ENCODE measurements around the gene GOLGA6B.
"Not testable (repeated sequence)": the region's sequence is repeated elsewhere in the genome, so short reads cannot be mapped to it uniquely, and the experiment has no call there.

The GOLGA6B gene, protein sequence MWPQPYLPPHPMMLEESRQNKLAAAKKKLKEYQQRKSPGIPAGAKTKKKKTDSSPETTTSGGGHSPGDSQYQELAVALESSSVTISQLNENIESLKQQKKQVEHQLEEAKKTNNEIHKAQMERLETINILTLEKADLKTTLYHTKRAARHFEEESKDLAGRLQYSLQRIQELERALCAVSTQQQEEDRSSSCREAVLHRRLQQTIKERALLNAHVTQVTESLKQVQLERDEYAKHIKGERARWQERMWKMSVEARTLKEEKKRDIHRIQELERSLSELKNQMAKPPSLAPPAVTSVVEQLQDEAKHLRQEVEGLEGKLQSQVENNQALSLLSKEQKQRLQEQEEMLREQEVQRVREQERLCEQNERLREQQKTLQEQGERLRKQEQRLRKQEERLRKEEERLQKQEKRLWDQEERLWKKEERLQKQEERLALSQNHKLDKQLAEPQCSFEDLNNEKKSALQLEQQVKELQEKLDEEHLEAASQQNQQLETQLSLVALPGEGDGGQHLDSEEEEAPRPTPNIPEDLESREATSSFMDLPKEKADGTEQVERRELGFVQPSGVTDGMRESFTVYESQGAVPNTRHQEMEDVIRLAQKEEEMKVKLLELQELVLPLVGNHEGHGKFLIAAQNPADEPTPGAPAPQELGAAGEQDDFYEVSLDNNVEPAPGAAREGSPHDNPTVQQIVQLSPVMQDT

DNA sequence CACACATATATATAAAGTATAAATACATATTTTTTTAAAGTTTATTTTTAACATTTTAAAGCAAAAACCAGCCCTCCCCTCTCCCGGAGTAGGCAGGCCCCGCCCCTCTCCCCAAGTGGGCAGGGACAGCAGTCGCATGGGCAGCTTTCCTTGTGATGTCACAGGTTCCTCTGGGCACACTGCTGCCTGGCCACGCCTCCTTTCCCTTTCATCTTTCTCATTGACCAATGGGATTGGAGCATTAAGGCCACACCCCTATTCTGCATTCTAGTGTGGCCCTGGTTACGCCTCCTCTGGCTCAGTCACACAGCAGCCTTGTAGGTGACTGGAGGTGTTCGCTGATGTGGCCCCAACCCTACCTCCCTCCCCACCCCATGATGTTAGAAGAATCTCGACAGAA is at the start of gene GOLGA6B:
GOLGA6B (plus strand) TSS at position 301 of the 400 bp plus-strand sequence; CDS start at position 342, 41 bp downstream.
- not testable (repeated sequence) for DNase-seq (ENCODE audit: low read depth in 3 of 3, low spot score in 1 of 3)

DNA sequence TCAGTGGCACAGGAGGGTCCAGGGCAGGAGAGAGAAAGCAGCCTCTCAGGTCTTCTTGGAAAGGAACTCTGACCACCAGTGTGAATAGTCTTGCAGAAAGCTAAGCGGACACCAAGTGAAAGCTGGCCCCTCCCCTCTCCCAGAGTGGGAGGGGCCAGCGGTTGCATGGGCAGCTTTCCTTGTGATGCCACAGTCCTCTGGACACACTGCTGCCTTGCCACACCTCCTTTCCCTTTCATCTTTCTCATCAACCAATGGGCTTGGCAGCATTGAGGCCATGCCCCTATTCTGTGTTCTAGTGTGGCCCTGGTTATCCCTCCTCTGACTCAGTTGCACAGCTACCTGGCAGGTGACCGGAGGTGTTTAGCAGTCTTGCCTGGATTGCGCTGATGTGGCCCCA is 49.7 kb upstream of the GOLGA6B start:
- DNase-seq (ENCODE audit: low read depth in 3 of 3, low spot score in 1 of 3), result no peak

DNA sequence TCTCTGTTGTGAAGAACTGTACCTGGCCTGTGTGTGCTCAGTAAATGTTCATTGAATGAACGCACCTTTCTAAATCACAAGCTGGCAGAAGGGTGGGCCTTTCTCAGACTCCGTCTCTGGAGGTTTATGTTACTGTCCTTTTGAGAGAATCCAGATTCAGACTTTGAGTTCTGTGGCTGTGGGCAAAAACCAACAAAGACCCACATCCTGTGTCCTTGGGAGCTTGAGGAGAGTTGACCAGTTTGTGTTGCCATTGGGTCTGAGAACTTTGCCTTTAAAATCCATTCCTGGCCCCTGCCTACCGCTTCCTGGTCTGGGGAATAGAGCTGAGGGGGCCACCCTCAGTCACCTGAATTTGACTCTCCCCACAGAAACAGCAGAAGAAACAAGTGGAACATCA is 46.4 kb upstream of the GOLGA6B start:
- DNase-seq (ENCODE audit: low read depth in 3 of 3, low spot score in 1 of 3), result not testable (repeated sequence)

DNA sequence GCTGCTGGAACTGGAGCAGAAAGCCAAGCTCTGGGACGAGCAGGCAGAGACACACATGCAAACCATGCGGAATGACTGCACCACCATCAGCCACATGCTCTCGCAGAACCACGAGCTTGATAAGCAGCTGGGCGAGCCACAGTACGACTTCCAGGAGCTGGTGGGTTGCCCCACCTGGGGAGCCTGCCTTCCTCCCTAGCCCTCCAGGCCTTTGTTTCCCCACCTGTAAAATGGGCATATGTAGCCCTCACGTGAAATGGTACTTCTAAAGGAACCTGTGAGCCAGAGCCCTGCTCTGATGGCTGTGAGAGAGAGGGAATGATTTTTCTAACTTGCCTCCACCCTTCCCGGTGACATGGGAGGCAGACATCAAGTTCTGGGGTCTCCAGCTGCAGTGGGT is 44.6 kb upstream of the GOLGA6B start:
- no peak for DNase-seq (ENCODE audit: low read depth in 3 of 3, low spot score in 1 of 3)

DNA sequence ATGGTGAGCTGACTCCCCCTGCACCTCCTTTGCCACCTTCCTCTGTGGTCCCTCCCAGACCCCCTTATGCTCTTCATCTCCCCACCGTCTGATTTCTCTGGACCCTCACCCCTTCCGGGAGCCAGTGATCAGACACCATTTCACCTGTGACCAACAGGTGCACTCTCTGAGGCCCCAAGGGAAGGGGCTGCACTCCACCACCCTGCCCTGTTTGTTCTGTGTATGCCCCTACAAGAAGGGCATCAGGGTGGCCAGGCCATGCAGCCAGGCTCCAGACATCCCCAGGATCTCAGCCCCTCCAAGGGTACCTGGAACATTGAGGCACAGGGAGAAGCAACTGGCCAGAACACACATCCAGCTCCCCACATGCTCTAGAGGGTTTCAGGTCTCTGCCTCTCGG is 42.2 kb upstream of the GOLGA6B start:
- DNase-seq (ENCODE audit: low read depth in 3 of 3, low spot score in 1 of 3), result not testable (repeated sequence)

DNA sequence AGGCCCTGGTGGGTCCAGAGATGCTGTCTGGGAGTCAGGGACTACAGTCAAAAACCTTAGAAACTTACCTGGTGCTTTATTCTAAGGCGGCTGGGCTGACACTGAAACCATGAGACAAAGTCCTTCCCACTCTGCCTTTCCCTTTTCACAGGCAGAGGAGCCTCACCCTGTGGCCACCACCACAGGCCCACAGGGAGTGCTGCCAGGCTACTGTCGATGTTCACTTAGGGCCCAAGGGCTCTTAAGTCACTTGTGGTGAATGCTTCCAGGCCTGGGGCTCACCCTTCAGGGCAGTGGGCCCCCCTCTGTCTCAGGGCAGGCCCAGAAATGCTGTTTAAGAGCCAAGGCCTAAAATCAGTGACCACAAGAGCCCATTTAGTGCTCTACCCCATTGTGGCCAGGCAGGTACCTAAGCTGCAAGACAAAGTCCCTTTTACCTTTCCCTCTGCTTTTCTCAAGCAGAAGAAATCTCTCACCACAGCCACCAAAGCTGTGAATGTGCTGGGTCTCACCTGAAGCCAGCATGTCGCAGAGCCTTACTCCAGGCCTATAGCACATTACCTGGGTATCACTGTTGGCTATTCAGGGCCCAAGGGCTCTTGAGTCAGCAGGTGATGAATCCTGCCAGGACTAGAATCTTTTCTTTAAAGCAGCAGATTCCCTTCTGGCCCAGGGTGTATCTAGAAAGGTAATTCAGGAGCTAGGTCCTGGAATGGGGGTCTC is 39.5 kb upstream of the GOLGA6B start:
- no peak for DNase-seq (ENCODE audit: low read depth in 3 of 3, low spot score in 1 of 3)

DNA sequence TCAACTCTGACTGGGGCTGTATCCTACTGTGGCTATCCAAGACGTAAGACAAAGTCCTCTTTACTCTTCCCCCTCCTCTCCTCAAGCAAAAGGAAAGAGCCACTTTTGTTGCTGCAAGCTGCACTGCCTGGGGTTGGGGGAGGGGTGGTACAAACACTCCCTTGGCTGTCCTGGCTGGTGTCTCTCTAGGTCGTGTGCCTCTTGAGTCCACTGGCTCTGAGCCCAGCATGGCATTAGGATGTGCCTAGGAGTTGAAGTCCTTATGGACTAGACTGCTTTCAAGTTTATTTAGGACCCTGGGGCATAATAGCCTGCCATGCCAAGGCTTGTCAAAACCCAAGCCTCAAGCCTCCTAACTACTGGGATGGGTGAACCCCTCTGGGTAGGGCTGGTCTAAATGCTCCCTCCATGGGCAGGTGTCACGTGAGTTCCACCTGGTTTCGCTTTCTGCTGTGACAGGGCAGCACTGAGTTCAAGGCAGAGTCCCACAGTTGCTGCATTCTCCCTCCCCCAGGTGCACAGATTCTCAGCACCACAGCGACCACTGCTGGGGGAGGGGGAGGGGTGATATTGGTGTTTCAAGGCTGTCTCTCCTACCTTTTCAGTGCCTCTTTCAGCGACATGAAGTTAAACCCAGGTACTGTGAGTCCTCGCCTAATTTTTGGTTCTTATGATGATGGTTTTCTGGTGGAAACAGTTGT is 38.8 kb upstream of the GOLGA6B start:
- DNase-seq (ENCODE audit: low read depth in 3 of 3, low spot score in 1 of 3), result not testable (repeated sequence)

DNA sequence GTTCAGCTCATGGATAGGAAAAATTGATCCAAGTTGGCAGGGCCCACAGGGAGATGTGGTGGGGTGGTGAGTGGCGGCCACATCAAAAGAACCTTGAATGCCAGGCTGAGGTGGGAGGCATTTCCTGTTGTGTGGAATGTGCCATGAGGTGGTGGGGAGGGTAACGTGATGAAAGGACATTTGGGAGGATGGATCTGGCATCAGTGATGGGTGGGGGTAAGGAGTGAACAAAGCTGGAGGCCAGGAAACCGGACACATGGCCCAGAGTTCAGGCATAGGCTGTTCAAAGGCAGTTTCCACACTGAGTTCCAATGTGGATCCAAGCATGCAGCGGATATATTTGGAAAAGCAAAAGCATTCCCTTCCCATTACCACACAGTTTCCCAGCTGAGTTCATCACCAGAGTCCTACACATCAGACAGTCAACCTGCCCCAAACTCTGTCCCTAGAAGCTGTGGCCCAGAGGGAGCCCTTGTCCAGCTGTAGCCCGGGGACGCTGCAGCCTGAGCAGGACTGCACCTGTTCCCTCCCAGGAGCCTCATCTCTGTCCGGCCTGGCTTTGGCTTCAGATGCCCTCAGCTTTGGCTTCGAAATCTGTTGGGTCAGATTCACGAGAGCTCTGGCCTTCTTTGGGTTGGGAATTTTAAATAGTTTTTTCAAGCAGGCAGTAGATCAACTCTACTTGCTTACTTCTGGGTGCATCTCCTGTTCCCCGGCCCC is 37.8 kb upstream of the GOLGA6B start:
- DNase-seq (ENCODE audit: low read depth in 3 of 3, low spot score in 1 of 3), result no peak

DNA sequence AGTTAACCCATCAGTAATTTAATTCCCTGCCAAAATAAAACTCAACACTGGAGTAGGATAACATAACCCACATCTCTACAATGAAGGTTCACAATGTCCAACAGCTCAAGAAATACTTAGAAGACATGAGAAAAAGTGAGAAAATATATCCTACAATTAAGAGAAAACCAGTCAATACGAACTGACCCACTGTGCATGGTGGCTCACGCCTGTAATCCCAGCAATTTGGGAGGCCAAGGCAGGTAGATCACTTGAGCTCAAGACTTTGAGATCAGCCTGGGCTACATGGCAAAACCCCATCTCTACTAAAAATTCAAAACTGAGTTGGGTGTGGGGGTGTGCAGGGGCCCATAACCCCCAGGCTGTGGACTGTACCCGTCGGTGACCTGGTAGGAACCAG is 30.6 kb upstream of the GOLGA6B start:
- not testable (repeated sequence) for DNase-seq (ENCODE audit: low read depth in 3 of 3, low spot score in 1 of 3)

DNA sequence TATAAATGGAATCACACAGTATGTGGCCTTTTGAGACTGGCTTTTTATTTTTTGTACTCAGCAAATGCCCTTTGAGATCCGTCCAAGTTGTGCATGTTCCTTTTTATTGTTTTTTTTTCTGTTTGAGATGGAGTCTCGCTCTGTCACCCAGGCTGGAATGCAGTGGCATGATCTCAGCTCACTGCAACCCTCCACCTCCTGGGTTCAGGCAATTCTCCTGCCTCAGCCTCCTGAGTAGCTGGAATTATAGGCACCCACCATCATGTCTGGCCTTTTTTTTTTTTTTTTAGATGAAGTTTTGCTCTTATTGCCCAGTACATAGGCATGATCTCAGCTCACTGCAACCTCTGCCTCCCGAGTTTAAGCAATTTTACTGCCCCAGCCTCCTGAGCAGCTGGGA is 28.3 kb upstream of the GOLGA6B start:
- DNase-seq (ENCODE audit: low read depth in 3 of 3, low spot score in 1 of 3), result not testable (repeated sequence)

DNA sequence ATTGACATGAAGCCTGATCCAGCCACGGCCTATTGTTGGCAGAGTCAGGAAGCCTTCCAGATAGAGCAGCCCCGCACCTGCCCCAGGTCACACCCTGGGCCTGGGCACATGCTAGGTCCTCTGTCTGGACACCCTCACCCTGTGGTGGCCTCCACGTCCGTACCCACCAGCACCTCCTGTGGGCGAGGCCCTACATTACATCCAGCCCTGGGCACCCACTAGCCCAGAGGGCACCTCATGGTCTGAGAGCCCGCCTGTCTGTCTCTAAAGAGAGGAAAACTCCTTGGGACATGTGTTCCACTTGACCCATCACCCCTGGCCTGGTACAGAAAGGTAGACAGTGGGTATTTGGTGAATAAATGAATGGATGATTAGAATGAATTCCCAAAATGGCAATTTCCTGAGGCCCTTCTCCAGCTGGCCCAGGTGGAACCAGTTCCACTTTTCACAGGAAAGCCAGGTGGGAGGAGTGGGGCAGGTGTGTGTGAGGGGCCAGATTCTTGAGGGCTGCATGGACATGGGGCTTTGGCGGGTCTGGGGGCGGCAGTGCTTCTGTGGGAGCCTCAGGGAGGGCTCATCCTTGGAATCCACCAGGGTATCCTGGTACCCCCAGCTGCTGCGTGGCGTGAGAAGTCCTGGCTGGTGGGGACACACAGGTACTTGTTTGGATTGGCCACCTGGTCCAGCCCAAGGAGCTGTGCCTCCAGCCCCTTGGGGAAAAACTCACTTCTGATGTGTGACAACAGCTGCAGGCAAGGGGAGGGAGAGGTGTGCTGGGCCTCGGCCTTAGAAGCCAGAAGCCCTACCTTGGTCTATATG is 26.0 kb upstream of the GOLGA6B start:
- DNase-seq (ENCODE audit: low read depth in 3 of 3, low spot score in 1 of 3), result not testable (repeated sequence)

DNA sequence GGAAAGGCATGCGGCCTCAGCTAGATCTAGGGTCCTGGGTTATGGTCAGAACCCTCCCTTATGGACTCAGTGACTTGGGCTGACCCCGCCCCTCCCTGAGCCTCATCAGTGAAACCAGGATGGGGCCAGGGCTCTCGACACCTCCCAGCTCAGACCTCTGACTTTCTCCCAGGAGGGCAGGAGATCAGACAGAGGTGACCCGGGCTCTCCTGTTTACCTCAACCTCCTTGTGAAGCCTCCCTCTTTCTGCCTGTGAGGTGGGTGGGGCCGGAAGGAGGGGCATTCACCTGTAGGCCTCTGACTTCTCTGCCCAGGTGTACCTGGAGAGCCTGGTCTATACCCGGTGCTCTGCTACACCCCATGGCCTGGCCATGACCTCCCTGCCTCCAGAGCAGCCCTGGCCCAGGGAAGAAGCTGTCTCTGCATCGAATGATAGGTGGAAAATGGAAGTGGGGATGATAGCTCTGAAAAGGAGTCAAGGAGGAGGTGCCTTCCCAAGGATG is 25.4 kb upstream of the GOLGA6B start:
- not testable (repeated sequence) for DNase-seq (ENCODE audit: low read depth in 3 of 3, low spot score in 1 of 3)

DNA sequence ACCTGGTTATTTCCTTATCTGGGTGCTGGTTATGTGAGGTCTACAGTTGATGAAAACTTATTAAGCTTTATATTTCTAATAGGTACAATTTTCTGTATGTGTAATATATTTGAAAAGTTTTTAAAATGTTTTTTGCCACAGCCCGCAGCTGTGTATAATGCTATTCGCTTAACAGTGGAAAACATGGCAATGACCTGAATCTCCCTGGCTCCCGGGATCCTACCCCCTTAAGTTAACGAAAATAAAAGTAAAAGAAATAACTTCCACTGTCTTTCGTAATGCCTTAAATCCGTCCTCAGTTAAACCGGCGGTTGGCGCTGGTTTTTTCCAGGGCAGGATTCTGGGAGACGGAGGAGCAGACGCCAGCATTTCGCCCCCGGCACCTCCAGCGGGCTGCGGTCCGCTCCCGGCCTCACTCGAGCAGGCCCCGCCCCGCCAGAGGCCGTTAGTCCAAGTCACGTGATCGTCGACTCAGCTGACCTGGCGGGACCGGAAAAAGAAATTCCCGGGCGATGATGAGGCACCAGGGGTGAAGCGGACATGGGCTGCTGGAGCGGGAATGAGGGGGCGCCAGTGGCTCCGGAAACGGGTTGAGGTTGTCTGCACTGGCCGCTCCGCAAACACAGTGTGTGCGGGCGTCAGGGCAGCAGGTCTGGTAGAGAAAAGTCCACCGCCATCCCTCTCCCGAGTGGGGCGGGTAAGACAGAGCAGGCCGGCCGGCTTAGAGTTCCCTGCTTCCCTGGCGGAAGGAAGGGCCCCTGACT is 17.8 kb upstream of the GOLGA6B start:
- peak in 1 of 3 donors; percentile 43 for DNase-seq (ENCODE audit: low read depth in 3 of 3, low spot score in 1 of 3)

DNA sequence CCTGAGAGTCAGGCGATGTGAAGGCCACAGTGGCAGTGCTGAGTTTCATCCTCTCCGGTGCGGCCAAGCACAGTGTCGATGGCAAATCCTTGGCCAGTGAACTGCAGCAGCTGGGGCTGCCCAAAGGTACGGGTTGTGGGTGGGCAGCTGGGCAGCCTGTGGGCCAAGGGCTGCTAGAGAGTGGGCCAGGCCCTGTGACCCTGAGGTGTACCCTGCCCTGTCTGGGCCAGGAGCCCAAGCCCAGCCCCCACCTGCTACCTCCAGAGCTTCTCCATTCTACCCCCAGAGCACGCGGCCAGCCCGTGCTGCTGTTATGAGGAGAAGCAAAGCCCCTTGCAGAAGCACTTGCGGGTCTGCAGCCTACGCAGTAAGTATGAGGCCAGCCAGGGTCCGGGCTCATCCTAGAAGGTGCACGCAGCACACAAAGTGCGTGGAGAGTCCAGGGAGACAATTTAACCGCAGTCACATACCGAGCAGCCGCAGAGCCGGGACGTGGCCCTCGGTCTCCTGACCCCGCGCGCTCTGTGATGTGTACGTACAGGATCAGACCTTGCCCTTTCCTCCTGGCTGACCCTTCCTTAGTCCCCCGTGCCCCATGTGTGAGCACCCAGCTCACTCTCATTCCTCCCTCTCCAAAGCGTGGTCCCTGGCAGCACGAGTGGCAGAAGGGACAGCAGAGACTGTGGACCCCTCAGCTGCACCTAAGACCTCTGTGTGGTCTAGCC is 14.6 kb upstream of the GOLGA6B start:
- not testable (repeated sequence) for DNase-seq (ENCODE audit: low read depth in 3 of 3, low spot score in 1 of 3)

DNA sequence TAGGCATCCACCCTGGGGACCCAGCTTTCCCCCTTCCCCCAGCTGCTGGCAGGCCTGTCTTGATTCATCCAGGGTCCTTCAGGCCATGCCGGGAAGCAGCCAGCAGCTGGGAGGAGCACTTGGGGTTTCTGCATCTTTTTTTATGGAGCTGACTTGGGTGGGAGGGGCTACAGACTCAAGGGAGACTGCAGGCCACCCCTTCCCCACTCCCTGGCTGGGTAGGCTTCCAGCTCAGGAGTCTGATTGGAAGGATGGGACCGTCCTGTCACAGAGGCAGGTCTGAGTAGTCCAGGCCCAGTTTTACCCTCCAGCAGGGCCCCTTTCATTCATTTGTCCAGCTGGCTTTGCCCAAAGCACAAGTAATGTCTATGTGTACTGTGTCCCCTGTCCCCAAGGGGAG is 12.2 kb upstream of the GOLGA6B start:
- not testable (repeated sequence) for DNase-seq (ENCODE audit: low read depth in 3 of 3, low spot score in 1 of 3)

DNA sequence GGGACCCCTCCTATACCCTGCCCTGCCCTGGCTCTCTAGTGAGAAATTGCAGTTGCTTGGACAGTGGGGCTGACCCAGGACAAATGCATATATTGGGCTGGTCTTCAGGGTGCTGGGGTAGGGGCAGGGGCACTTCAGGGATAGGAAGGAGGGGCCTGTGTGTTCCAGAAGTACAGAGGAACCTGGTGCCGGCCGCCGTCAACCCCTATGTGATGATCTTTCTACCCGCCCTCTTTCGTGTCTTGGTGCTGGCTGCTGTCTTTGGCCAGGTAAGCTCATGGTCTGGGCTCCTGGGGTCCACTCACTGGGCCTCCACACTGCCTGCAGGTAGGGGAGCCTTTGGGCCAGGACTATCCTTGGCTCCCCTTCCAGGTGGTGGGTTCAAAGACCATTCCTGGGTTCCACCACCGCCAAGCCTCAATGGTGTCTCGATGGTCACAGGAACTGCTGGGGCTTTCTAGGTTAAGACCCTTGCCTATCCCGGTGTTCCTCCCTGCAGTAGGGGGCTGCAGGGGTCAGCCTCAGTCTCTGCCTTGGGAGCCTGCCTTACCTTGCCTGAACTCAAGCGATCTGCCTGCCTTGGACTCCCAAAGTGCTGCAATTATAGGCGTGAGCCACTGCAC is 5.8 kb upstream of the GOLGA6B start:
- DNase-seq (ENCODE audit: low read depth in 3 of 3, low spot score in 1 of 3), result not testable (repeated sequence)

DNA sequence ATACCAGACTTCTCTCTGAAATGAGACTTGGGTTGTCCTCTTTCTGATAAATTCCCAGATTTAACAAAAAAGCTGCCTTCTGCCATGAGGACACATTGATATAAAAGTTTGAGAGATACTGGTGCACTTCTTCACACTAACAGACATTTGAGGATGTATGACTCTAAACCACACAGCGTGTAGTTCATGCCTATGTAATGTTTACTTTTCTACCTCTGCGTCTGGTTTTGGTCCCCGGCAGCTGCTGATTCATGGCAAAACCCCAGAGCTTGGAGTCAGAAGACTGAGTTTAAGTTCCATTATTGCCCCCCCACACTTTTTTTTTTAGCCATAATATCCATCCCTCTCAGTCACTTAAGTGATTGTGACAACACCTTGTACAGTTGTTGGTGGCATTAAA is 1.5 kb downstream of the GOLGA6B start:
- DNase-seq (ENCODE audit: low read depth in 3 of 3, low spot score in 1 of 3), result not testable (repeated sequence)

DNA sequence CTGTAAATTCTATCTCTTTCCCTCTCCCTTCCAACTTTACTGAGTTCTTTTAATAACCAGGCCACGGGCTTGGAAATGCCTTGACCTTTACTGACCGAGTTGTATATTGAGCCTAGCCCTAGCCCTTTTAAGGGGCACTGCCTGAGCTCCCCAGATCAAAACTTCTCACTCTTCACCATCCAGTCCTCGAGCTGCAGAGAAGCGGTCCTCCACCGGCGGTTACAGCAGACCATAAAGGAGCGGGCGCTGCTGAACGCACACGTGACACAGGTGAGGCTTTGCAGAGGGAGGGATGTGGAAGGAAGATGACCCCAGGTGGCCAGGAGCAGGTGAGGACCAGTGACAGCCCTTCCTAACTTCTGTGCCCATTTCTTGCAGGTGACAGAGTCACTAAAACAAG is 6.6 kb downstream of the GOLGA6B start:
- DNase-seq (ENCODE audit: low read depth in 3 of 3, low spot score in 1 of 3), result not testable (repeated sequence)
